ENCODE results near the gene AUTS2. TPM values are rescaled to one million over a fixed set of nuclear protein-coding genes. Genes with fewer than 3 reads are reported as not detected.

AUTS2 gene
- polyA plus RNA-seq, 1 donor (not counting 4 experiments of a cell fraction or from before 2014, with no cell fraction given): 4.7 TPM

- DNase-seq (ENCODE audit: low read depth, low spot score) (no peak), FAIRE-seq (no peak)
- Histone ChIP-seq H3K27ac (ENCODE audit: control insufficient read depth, insufficient read depth, low read length) (no peak overlapping the region), H3K9me3 (ENCODE audit: control insufficient read depth, low read depth, low read length) (no peaks in the 10 kb centered on the region), H3K4me1 (ENCODE audit: control insufficient read depth, extremely low read depth, insufficient read depth, low read length) (no peaks in the 10 kb centered on the region), H2AFZ (ENCODE audit: control insufficient read depth, low read length) (no peak overlapping the region), H3K36me3 (ENCODE audit: control insufficient read depth in 2 of 2, extremely low read depth in 1 of 2, insufficient read depth in 2 of 2, low read length in 2 of 2) (peaks cover 0 to 5% of the 10 kb centered on the region in 2 experiments), H3K27me3 (ENCODE audit: control insufficient read depth, extremely low read depth, insufficient read depth, low read length) (no peaks in the 10 kb centered on the region), H3K79me2 (ENCODE audit: control insufficient read depth, insufficient read depth, low read length) (peaks cover 44% of the 10 kb centered on the region), H4K20me1 (ENCODE audit: control insufficient read depth, extremely low read depth, insufficient read depth, low read length) (no peaks in the 10 kb centered on the region), H3K9me1 (ENCODE audit: control insufficient read depth, extremely low read depth, insufficient read depth, low read length) (peaks cover 2% of the 10 kb centered on the region), H3K4me2 (ENCODE audit: control insufficient read depth, extremely low read depth, insufficient read depth, low read depth, low read length) (no peak overlapping the region), H3K4me3 (ENCODE audit: control insufficient read depth in 2 of 3, extremely low read depth in 1 of 3, insufficient read depth in 2 of 3, low read depth in 1 of 3, low read length in 3 of 3) (no peak overlapping the region), H3K9ac (ENCODE audit: control insufficient read depth, extremely low read depth, insufficient read depth, low read length) (no peak overlapping the region)
- TF ChIP-seq EZH2 (IDR thresholded peaks at IDR 0.05; ENCODE audit: low read length) (no peak), CTCF (optimal IDR thresholded peaks at IDR 0.05 in 1 of 3, IDR thresholded peaks at IDR 0.05 in 1 of 3, conservative IDR thresholded peaks at IDR 0.05 in 1 of 3; ENCODE audit: extremely low read depth in 1 of 3, insufficient read depth in 2 of 3, low read length in 3 of 3) (no peak)
- dilution Hi-C loops (cut with MboI; ENCODE audit: extremely low pct_ligation_motif_present, low sequenced_read_pairs): no loop called here
These were observed 1161.4 kb downstream of the AUTS2 start for GRCh38 chr7:70759674-70760073.

- no peaks in the 10 kb centered on the region for H4K20me1 ChIP-seq (ENCODE audit: control insufficient read depth, extremely low read depth, insufficient read depth, low read length)
These were observed 1163.5 kb downstream of the AUTS2 start for GRCh38 chr7:70761711-70762328.

More at GRCh38 chr7:70761711-70762328, 1163.5 kb downstream of the AUTS2 start:
- Histone ChIP-seq H3K4me2 (ENCODE audit: control insufficient read depth, extremely low read depth, insufficient read depth, low read depth, low read length) (no peak overlapping the region), H3K9me1 (ENCODE audit: control insufficient read depth, extremely low read depth, insufficient read depth, low read length) (peaks cover 2% of the 10 kb centered on the region), H3K27ac (ENCODE audit: control insufficient read depth, insufficient read depth, low read length) (no peak overlapping the region), H3K9me3 (ENCODE audit: control insufficient read depth, low read depth, low read length) (no peaks in the 10 kb centered on the region), H2AFZ (ENCODE audit: control insufficient read depth, low read length) (no peak overlapping the region), H3K27me3 (ENCODE audit: control insufficient read depth, extremely low read depth, insufficient read depth, low read length) (no peaks in the 10 kb centered on the region), H3K79me2 (ENCODE audit: control insufficient read depth, insufficient read depth, low read length) (peaks cover 28% of the 10 kb centered on the region), H3K36me3 (ENCODE audit: control insufficient read depth in 2 of 2, extremely low read depth in 1 of 2, insufficient read depth in 2 of 2, low read length in 2 of 2) (peaks cover 11 to 12% of the 10 kb centered on the region in 2 experiments), H3K4me3 (ENCODE audit: control insufficient read depth in 2 of 3, extremely low read depth in 1 of 3, insufficient read depth in 2 of 3, low read depth in 1 of 3, low read length in 3 of 3) (no peak overlapping the region), H3K9ac (ENCODE audit: control insufficient read depth, extremely low read depth, insufficient read depth, low read length) (no peak overlapping the region), H3K4me1 (ENCODE audit: control insufficient read depth, extremely low read depth, insufficient read depth, low read length) (no peaks in the 10 kb centered on the region)
- DNase-seq (ENCODE audit: low read depth, low spot score): no peak
- TF ChIP-seq CTCF (optimal IDR thresholded peaks at IDR 0.05 in 1 of 3, IDR thresholded peaks at IDR 0.05 in 1 of 3, conservative IDR thresholded peaks at IDR 0.05 in 1 of 3; ENCODE audit: extremely low read depth in 1 of 3, insufficient read depth in 2 of 3, low read length in 3 of 3) (no peak), EZH2 (IDR thresholded peaks at IDR 0.05; ENCODE audit: low read length) (no peak)
- FAIRE-seq: peak; percentile 34
- dilution Hi-C loops (cut with MboI; ENCODE audit: extremely low pct_ligation_motif_present, low sequenced_read_pairs): no loop called here
